ENCODE results near the gene MKI67. TPM values are rescaled to one million over a fixed set of nuclear protein-coding genes. Genes with fewer than 3 reads are reported as not detected.

Gene MKI67
- 0.18 TPM in 1 of 2 replicates, not detected in the other for polyA plus RNA-seq

GRCh38 chr10:128125944-128126764 lies at the start of gene MKI67:
Gene MKI67 (minus strand): TSS chr10:128126423. CDS start chr10:128125667, 756 bp downstream.

Other genes with a start within 250 kb of the MKI67 start
- gene CLRN3, start 233.5 kb downstream of the MKI67 start, polyA plus RNA-seq: not detected in 2 replicates
- 98.0 and 99.6 TPM in 2 replicates for gene PTPRE, start 219.3 kb downstream of the MKI67 start, polyA plus RNA-seq